WTC11 (cell line): Measurements from ENCODE around the gene GPX1. TPM values are rescaled to one million over a fixed set of nuclear protein-coding genes. Genes with fewer than 3 reads are reported as not detected.

Experiments used
- ARID4B ChIP-seq: sonication (generic); formaldehyde crosslinking; IDR thresholded peaks from 2 replicates; pipeline ENCODE4 v1.8.0; 2023; ENCODE audit warnings: missing genetic modification reagents, mild to moderate bottlenecking, borderline replicate concordance
- ATF2 ChIP-seq: sonication (generic); formaldehyde crosslinking; IDR thresholded peaks from 2 replicates; pipeline ENCODE4 v1.8.1; 2022; ENCODE audit warnings: low read depth, missing genetic modification reagents, borderline replicate concordance
- E2F4 ChIP-seq: sonication (generic); formaldehyde crosslinking; IDR thresholded peaks from 2 replicates; pipeline ENCODE4 v1.8.1; 2022; ENCODE audit warnings: low read depth, mild to moderate bottlenecking, moderate library complexity, missing genetic modification reagents, borderline replicate concordance
- FOXP1 ChIP-seq: sonication (generic); formaldehyde crosslinking; IDR thresholded peaks from 2 replicates; pipeline ENCODE4 v1.8.0; 2022; ENCODE audit warnings: missing genetic modification reagents, mild to moderate bottlenecking, moderate library complexity, borderline replicate concordance
- GABPB1 ChIP-seq: sonication (generic); formaldehyde crosslinking; IDR thresholded peaks from 2 replicates; pipeline ENCODE4 v1.8.1; 2023; ENCODE audit warnings: mild to moderate bottlenecking, missing genetic modification reagents
- GTF2I ChIP-seq: fragments of 250-450 bp; sonication (Bioruptor Pico); conservative IDR thresholded peaks from 2 replicates; pipeline ENCODE4 v1.4.0; 2021; ENCODE audit warnings: mild to moderate bottlenecking
- MAX ChIP-seq: sonication (generic); formaldehyde crosslinking; IDR thresholded peaks from 2 replicates; pipeline ENCODE4 v1.8.0; 2022; ENCODE audit warnings: mild to moderate bottlenecking, missing genetic modification reagents
- MLX ChIP-seq: sonication (generic); formaldehyde crosslinking; IDR thresholded peaks from 2 replicates; pipeline ENCODE4 v1.8.1; 2023; ENCODE audit warnings: mild to moderate bottlenecking, missing genetic modification reagents, moderate library complexity
- NFE2L1 ChIP-seq: sonication (generic); formaldehyde crosslinking; IDR thresholded peaks from 2 replicates; pipeline ENCODE4 v1.8.1; 2023; ENCODE audit warnings: missing genetic modification reagents
- NR1H2 ChIP-seq: sonication (generic); formaldehyde crosslinking; IDR thresholded peaks from 2 replicates; pipeline ENCODE4 v1.9.0; 2021; ENCODE audit warnings: mild to moderate bottlenecking, moderate library complexity, missing genetic modification reagents
- NR2C2 ChIP-seq: sonication (generic); formaldehyde crosslinking; IDR thresholded peaks from 2 replicates; pipeline ENCODE4 v1.8.0; 2022; ENCODE audit warnings: mild to moderate bottlenecking, missing genetic modification reagents
- PRRX2 ChIP-seq: fragments of 250-450 bp; sonication (Bioruptor Pico); IDR thresholded peaks from 2 replicates; pipeline ENCODE4 v1.8.0; 2021; ENCODE audit warnings: mild to moderate bottlenecking
- RELA ChIP-seq: sonication (generic); formaldehyde crosslinking; IDR thresholded peaks from 2 replicates; pipeline ENCODE4 v1.8.1; 2022; ENCODE audit warnings: missing genetic modification reagents, mild to moderate bottlenecking, borderline replicate concordance
- USF1 ChIP-seq: sonication (generic); formaldehyde crosslinking; IDR thresholded peaks from 2 replicates; pipeline ENCODE4 v1.8.0; 2022; ENCODE audit warnings: mild to moderate bottlenecking, missing genetic modification reagents
- ZNF121 ChIP-seq: sonication (generic); formaldehyde crosslinking; IDR thresholded peaks from 2 replicates; pipeline ENCODE4 v1.8.0; 2023; ENCODE audit warnings: missing genetic modification reagents
- ZNF138 ChIP-seq: sonication (generic); formaldehyde crosslinking; conservative IDR thresholded peaks from 2 replicates; pipeline ENCODE4 v1.8.1; 2022; ENCODE audit warnings: mild to moderate bottlenecking, moderate library complexity, missing genetic modification reagents
- ZNF219 ChIP-seq: sonication (generic); formaldehyde crosslinking; IDR thresholded peaks from 2 replicates; pipeline ENCODE4 v1.8.0; 2023; ENCODE audit warnings: missing genetic modification reagents, mild to moderate bottlenecking, borderline replicate concordance
- ZNF281 ChIP-seq: sonication (generic); formaldehyde crosslinking; IDR thresholded peaks from 2 replicates; pipeline ENCODE4 v1.8.0; 2023; ENCODE audit warnings: mild to moderate bottlenecking, missing genetic modification reagents
- ZNF317 ChIP-seq: sonication (generic); formaldehyde crosslinking; IDR thresholded peaks from 2 replicates; pipeline ENCODE4 v1.8.1; 2023; ENCODE audit warnings: low read depth, mild to moderate bottlenecking, moderate library complexity, missing genetic modification reagents, borderline replicate concordance
- ZNF396 ChIP-seq: fragments of 250-450 bp; sonication (Bioruptor Pico); IDR thresholded peaks from 2 replicates; pipeline ENCODE4 v1.8.0; 2021; ENCODE audit warnings: mild to moderate bottlenecking, moderate library complexity, borderline replicate concordance
- ZNF671 ChIP-seq: fragments of 250-450 bp; sonication (Bioruptor Pico); IDR thresholded peaks from 2 replicates; pipeline ENCODE4 v1.8.0; 2021; ENCODE audit warnings: mild to moderate bottlenecking
- ZSCAN18 ChIP-seq: fragments of 250-450 bp; sonication (Bioruptor Pico); IDR thresholded peaks from 2 replicates; pipeline ENCODE4 v2.1.2; 2022; ENCODE audit warnings: mild to moderate bottlenecking, moderate library complexity
- total RNA-seq: library from RNA; stranded (reverse); gene quantifications from 3 replicates; pipeline ENCODE4 v1.2.3, GENCODE V29; 2021

GPX1 gene
- total RNA-seq, 1 experiment from 2014 or later: 323 TPM

GRCh38 chr3:49339941-49340800, 18.0 kb downstream of the GPX1 start, which contains the start of gene USP4 (continued):
- TF ChIP-seq ZSCAN18 (CRISPR knock-in tag): no peak
- TF ChIP-seq GTF2I (CRISPR knock-in tag): 0 out of 2 replicates have a peak, but pooled peaks have one; percentile 7
- peak; percentile 56; the same call in 1 of the 2 replicates for TF ChIP-seq ZNF281 (CRISPR knock-in tag)
- TF ChIP-seq MAX (CRISPR knock-in tag): peak; percentile 95
- TF ChIP-seq NR2C2 (CRISPR knock-in tag): no peak; the same call in 1 of the 2 replicates
- peak; percentile 92 for TF ChIP-seq ZNF138 (CRISPR knock-in tag)
- TF ChIP-seq NR1H2: peak; percentile 25; the same call in 1 of the 2 replicates
- TF ChIP-seq PRRX2 (CRISPR knock-in tag): peak; percentile 30; the same call in 1 of the 2 replicates
- peak; percentile 97 for TF ChIP-seq FOXP1 (CRISPR knock-in tag)
- TF ChIP-seq ZNF317 (CRISPR knock-in tag): no peak
- peak; percentile 76 for TF ChIP-seq NFE2L1 (CRISPR knock-in tag)
- TF ChIP-seq RELA: peak; percentile 87; the same call in 1 of the 2 replicates
- no peak; the same call in 1 of the 2 replicates for TF ChIP-seq USF1
- TF ChIP-seq ATF2 (CRISPR knock-in tag): no peak
- no peak for TF ChIP-seq ZNF671 (CRISPR knock-in tag)
- no peak for TF ChIP-seq ZNF396 (CRISPR knock-in tag)
- peak; percentile 88 for TF ChIP-seq GABPB1 (CRISPR knock-in tag)
- TF ChIP-seq E2F4 (CRISPR knock-in tag): no peak
- TF ChIP-seq ARID4B: peak; percentile 83
- peak; percentile 16; the same call in 1 of the 2 replicates for TF ChIP-seq ZNF121 (CRISPR knock-in tag)
- TF ChIP-seq ZNF219 (CRISPR knock-in tag): no peak
- TF ChIP-seq MLX (CRISPR knock-in tag): no peak
